MCF 10A (cell line): ENCODE measurements around the gene CERS6. TPM values are rescaled to one million over a fixed set of nuclear protein-coding genes. Genes with fewer than 3 reads are reported as not detected.
A peak's percentile ranks its signal among the peaks of the same experiment; 100 is the strongest.

ENCODE experiments used
- BruUV-seq: library from RNA; stranded (reverse); fragments of 400-500 nt; replicated peaks from 2 replicates; lab custom pipeline; 2021; lab: Mats Ljungman, UMichigan
- CTCF ChIA-PET: fragments of 300-600 bp; sonication (Branson Sonifier 250); formaldehyde crosslinking; extraction: SDS; loops from one replicate; lab custom pipeline; 2021; ENCODE audit warnings: antibody characterized with exemption, inconsistent platforms; lab: Yijun Ruan, JAX
- POLR2A ChIA-PET: fragments of 300-600, 350-650 bp; sonication (Branson Sonifier 250); formaldehyde crosslinking; extraction: SDS; loops from one replicate; lab custom pipeline; 2020; ENCODE audit warnings: antibody characterized with exemption, inconsistent platforms; lab: Yijun Ruan, JAX
- DNase-seq: peaks from one replicate; pipeline ENCODE4 v3.0.0-alpha.2; 2018; ENCODE audit not compliant: unreplicated experiment
- H3K27ac Mint-ChIP-seq: one replicate; pipeline ENCODE4 v1.8.0; 2022; ENCODE audit warnings: mild to moderate bottlenecking, low read depth, mixed read lengths; ENCODE audit not compliant: unreplicated experiment
- H3K27me3 Mint-ChIP-seq: one replicate; pipeline ENCODE4 v1.8.0; 2022; ENCODE audit warnings: mixed read lengths; ENCODE audit not compliant: insufficient read depth, unreplicated experiment
- H3K36me3 Mint-ChIP-seq: one replicate; pipeline ENCODE4 v1.8.0; 2022; ENCODE audit warnings: mild to moderate bottlenecking, moderate library complexity, mixed read lengths; ENCODE audit not compliant: insufficient read depth, unreplicated experiment
- H3K4me1 Mint-ChIP-seq: one replicate; pipeline ENCODE4 v1.8.0; 2022; ENCODE audit warnings: mixed read lengths; ENCODE audit not compliant: insufficient read depth, unreplicated experiment
- H3K4me3 Mint-ChIP-seq: one replicate; pipeline ENCODE4 v1.8.0; 2022; ENCODE audit warnings: mild to moderate bottlenecking, moderate library complexity, mixed read lengths; ENCODE audit not compliant: unreplicated experiment
- H3K9me3 Mint-ChIP-seq: one replicate; pipeline ENCODE4 v1.8.0; 2022; ENCODE audit warnings: mixed read lengths; ENCODE audit not compliant: unreplicated experiment
- intact Hi-C: fragments of 100-400 bp; cut with micrococcal nuclease; formaldehyde crosslinking; loops from 2 replicates; pipeline ENCODE4 v1.14.1; 2022
- total RNA-seq: library from RNA; stranded (reverse); gene quantifications from 2 replicates; pipeline ENCODE4 v1.2.3, GENCODE V29; 2022
- TF ChIP-seq, protein P1 (sequence below): fragments of 200-600 bp; IDR thresholded peaks from one replicate; pipeline ENCODE4 v1.8.0; 2022; ENCODE audit warnings: antibody characterized with exemption, mild to moderate bottlenecking; ENCODE audit not compliant: unreplicated experiment

CERS6 gene
- total RNA-seq, 1 experiment from 2014 or later, result 27.4 TPM

DNA sequence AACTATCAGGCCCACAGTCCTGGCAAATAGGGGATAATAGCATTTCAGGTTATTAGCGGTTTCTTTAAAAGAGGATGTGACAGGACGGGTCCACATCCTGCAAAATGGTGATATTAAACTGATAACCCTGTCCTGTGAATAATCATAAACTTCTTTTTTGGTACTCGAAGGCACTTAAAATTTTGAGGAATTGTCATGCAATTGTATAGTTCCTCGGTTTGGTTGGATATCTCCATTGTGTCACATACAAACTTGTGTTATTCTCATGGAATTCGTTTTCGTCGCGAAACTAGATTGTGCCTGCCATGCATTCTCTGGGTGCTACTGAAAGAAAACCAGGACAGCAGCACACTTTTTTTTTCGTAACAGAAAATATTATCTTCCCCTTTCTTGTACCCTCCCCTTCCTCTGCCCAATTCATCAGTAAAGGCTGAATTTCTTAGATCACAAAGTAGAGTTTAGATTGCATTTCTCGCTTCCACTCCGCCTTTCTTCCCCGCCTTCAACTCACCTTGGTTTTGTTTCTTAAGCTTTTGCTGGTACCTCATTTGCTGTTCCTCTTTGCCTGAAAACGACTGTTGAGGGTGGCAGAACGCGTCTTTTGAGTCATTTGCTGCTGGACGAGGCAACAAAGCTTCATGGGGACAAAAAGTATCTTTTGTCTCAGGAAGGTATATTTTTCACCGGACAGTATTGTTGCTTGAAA is 1.3 kb downstream of the CERS6 start:
- BruUV-seq, result TSS peak; percentile 30
- ChIA-PET CTCF (interaction anchor here (0.7 to 1.4 kb wide), 3 partner anchors 10 to 203 kb away, joined by 4 to 7 read pairs (median 6); no protein-coding TSS in a partner anchor), POLR2A (interaction anchor here (0.7 to 2.0 kb wide), 9 partner anchors 10 to 230 kb away, joined by 3 to 19 read pairs (median 3); no protein-coding TSS in a partner anchor)
- H3K9me3 Mint-ChIP-seq, result no peaks in the 10 kb centered on the region
- H3K36me3 Mint-ChIP-seq, result no peaks in the 10 kb centered on the region
- intact Hi-C loops, result loop anchor here (1.0 to 5.0 kb wide), 6 partner anchors 60 to 229 kb away; no protein-coding TSS in a partner anchor
- H3K4me3 Mint-ChIP-seq, result no peak overlapping the region
- DNase-seq, result peak; percentile 16
- TF ChIP-seq, protein P1, sequence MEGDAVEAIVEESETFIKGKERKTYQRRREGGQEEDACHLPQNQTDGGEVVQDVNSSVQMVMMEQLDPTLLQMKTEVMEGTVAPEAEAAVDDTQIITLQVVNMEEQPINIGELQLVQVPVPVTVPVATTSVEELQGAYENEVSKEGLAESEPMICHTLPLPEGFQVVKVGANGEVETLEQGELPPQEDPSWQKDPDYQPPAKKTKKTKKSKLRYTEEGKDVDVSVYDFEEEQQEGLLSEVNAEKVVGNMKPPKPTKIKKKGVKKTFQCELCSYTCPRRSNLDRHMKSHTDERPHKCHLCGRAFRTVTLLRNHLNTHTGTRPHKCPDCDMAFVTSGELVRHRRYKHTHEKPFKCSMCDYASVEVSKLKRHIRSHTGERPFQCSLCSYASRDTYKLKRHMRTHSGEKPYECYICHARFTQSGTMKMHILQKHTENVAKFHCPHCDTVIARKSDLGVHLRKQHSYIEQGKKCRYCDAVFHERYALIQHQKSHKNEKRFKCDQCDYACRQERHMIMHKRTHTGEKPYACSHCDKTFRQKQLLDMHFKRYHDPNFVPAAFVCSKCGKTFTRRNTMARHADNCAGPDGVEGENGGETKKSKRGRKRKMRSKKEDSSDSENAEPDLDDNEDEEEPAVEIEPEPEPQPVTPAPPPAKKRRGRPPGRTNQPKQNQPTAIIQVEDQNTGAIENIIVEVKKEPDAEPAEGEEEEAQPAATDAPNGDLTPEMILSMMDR, result no peak
- peak overlapping the region; percentile 28 for H3K27ac Mint-ChIP-seq
- peaks cover 24% of the 10 kb centered on the region for H3K4me1 Mint-ChIP-seq
- no peaks in the 10 kb centered on the region for H3K27me3 Mint-ChIP-seq

DNA sequence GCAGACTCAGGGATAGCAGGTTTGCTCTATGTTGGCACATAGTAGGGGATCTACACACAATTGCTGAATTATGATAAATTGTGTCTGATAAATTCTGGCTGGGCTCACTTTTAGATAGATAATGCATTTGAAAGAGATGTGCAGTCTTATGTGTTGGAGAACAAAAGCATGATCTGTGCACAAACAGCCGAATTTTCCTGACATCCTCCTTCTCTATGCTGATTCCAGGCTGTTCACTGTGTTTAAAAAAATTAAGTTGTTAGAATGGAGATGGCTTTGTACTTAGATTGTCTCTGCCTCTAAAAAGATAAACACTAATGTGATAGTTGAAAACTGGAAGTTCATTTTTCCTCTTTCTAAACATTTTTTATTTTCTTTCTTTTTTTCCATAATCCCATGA is 2.1 kb downstream of the CERS6 start:
- no peaks in the 10 kb centered on the region for H3K36me3 Mint-ChIP-seq
- H3K27me3 Mint-ChIP-seq, result no peaks in the 10 kb centered on the region
- TF ChIP-seq, protein P1, result no peak
- CTCF ChIA-PET, result interaction anchor here (0.6 to 1.4 kb wide), 3 partner anchors 9 to 108 kb away, joined by 3 to 7 read pairs (median 6); no protein-coding TSS in a partner anchor
- no peaks in the 10 kb centered on the region for H3K9me3 Mint-ChIP-seq
- H3K4me1 Mint-ChIP-seq, result peaks cover 24% of the 10 kb centered on the region
- BruUV-seq, result no TSS peak
- no peak overlapping the region for H3K4me3 Mint-ChIP-seq
- POLR2A ChIA-PET, result interaction anchor here (0.7 to 2.0 kb wide), 9 partner anchors 9 to 229 kb away, joined by 3 to 19 read pairs (median 3); no protein-coding TSS in a partner anchor
- DNase-seq, result no peak
- intact Hi-C loops, result loop anchor here (5.0 kb wide), 3 partner anchors 59 to 149 kb away; no protein-coding TSS in a partner anchor
- no peak overlapping the region for H3K27ac Mint-ChIP-seq

DNA sequence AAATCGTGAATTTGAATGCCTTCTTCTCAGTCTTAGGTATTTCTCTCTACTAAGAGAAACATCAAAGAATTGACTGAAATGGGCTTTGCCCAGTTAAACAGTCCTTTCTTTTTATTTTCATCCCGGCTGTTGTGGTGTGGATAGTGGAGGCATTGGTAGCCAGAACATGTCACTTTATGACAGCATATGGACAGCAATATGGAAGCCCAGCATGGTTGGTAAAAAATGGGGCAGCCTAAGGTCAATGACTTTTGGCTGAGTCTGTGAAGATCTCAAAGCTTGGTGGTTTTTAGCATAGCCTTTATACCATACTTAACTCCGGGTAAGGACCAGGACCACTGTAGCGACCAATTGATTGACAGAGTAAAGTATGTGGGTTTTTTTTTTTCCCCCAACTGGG is 3.2 kb downstream of the CERS6 start:
- Mint-ChIP-seq H3K27me3 (no peaks in the 10 kb centered on the region), H3K4me1 (peaks cover 24% of the 10 kb centered on the region), H3K9me3 (no peaks in the 10 kb centered on the region), H3K36me3 (no peaks in the 10 kb centered on the region), H3K27ac (no peak overlapping the region), H3K4me3 (no peak overlapping the region)
- CTCF ChIA-PET, result no interaction called here
- no peak for DNase-seq
- POLR2A ChIA-PET, result interaction anchor here (0.6 to 2.0 kb wide), 2 partner anchors 8 to 433 kb away, joined by 3 to 12 read pairs; no protein-coding TSS in a partner anchor
- TF ChIP-seq, protein P1, result no peak
- intact Hi-C loops, result loop anchor here (5.0 kb wide), 3 partner anchors 58 to 148 kb away; no protein-coding TSS in a partner anchor
- BruUV-seq, result no TSS peak

DNA sequence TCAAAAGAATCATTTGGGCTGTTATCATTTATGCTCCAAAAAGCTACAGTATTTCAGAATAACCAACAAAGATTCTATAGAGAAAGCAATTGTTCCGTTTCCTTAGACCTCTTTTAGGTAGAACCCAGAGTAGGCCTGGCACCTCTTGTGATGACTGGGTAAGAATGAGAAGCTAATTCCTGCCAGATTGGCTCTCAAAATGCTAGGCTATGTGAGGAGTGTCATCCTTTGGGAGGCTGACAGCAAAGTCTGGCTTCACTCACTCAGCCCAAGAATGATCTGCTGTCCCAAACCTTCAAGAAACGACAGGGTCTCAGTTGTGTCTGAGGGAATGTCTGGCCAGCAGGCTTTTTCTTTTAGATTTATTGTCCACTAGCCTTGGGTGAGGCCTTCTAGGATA is 4.5 kb downstream of the CERS6 start:
- Mint-ChIP-seq H3K27ac (no peak overlapping the region), H3K9me3 (no peaks in the 10 kb centered on the region), H3K4me3 (no peak overlapping the region), H3K27me3 (no peaks in the 10 kb centered on the region), H3K36me3 (no peaks in the 10 kb centered on the region), H3K4me1 (peaks cover 31% of the 10 kb centered on the region)
- TF ChIP-seq, protein P1, result no peak
- no peak for DNase-seq
- CTCF ChIA-PET, result no interaction called here
- intact Hi-C loops, result no loop called here
- no TSS peak for BruUV-seq
- POLR2A ChIA-PET, result interaction anchor here (1.0 to 1.7 kb wide), 2 partner anchors 10 to 14 kb away, joined by 3 to 5 read pairs; no protein-coding TSS in a partner anchor
